ENCODE data around the gene CRY1. TPM values are rescaled to one million over a fixed set of nuclear protein-coding genes. Genes with fewer than 3 reads are reported as not detected.
A peak's percentile ranks its signal among the peaks of the same experiment; 100 is the strongest.

The CRY1 gene
- total and polyA plus RNA-seq, 9 of the 15 experiments (the other 6 are each of a cell fraction or from before 2014, with no cell fraction given): 8.7 to 33.3 (median 25.2) TPM

DNA sequence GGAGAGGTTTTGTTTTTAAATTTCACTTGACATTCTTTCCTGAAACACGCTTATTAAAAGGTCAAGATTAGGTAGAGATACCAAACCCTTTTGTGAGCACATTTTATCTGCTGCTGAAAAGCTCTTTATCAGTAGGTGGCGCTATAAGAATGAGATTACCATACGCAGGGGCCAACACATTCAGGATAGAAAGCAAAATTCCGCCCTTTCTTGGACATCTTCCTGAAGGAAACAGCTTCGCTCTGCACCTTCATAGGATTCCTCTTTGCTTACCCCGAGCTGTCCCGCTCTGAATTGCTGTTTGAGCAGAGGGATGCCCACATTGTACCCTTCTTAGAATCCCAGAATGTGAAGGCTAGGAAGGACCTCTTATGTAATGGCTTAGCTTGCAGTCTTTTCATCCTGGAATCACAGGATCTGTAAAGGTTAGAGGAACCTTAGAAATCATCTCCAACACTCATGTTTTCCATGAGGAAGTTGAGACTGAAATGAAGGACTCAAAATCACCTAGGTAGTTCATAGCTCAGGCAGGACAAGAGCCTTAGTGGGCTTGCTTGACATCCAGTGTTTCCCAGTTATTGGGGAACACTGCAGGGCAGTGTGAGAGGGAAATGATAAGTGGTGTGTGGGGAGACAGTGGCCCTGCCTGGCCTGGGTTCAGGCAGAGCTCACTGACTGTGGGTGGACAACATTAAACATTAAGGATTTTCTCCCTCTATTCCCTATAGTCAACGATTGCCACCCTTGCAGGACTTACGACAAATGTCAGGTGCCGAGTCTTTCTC, 38.7 kb upstream of the CRY1 start:
- no TSS peak for BruUV-seq (replicated peaks)
- Histone ChIP-seq H3K27ac (ENCODE audit: extremely low read depth, low read depth, low read length) (no peak overlapping the region), H3K4me2 (ENCODE audit: insufficient read depth, low read length) (no peak overlapping the region), H3K9me3 (replicated peaks; ENCODE audit: control insufficient read depth, insufficient read depth, low read depth, low read length) (no peaks in the 10 kb centered on the region), H3K79me2 (ENCODE audit: control insufficient read depth, insufficient read depth, low read length) (no peaks in the 10 kb centered on the region), H4K20me1 (replicated peaks; ENCODE audit: control insufficient read depth, insufficient read depth, low read length) (no peaks in the 10 kb centered on the region; the same call in 1 of the 2 replicates), H3K9ac (ENCODE audit: insufficient read depth in 1 of 2, low read depth in 2 of 2, low read length in 2 of 2) (no peak overlapping the region), H3K9me1 (ENCODE audit: control insufficient read depth, insufficient read depth, low read length) (no peaks in the 10 kb centered on the region), H3K4me1 (replicated peaks in 1 of 2; ENCODE audit: control insufficient read depth in 2 of 2, insufficient read depth in 2 of 2, low read length in 2 of 2) (no peaks in the 10 kb centered on the region), H3K27me3 (ENCODE audit: control insufficient read depth in 2 of 2, insufficient read depth in 2 of 2, low read length in 2 of 2) (no peaks in the 10 kb centered on the region), H3K4me3 (no peak overlapping the region), H3K36me3 (ENCODE audit: control insufficient read depth, insufficient read depth, low read length) (no peaks in the 10 kb centered on the region), H2AFZ (ENCODE audit: low read depth, low read length) (no peak overlapping the region)
- in situ Hi-C loops (cut with MboI): loop anchor here (5.0 to 10.0 kb wide), 2 partner anchors 273 to 480 kb away; no protein-coding TSS in a partner anchor
- DNase-seq (ENCODE audit: extremely low read depth in 1 of 4, low spot score in 3 of 4) (peak; percentile 44 to 67 (median 58)), ATAC-seq (peak; percentile 84), FAIRE-seq (peak; percentile 82)
- intact Hi-C loops (cut with micrococcal nuclease): loop anchor here (1.0 to 10.0 kb wide), 4 partner anchors 183 to 475 kb away; a partner anchor contains a TSS
- WGBS (ENCODE audit: insufficient coverage, low coverage, missing lambda C conversion rate): 2% methylated on average over 10 of the region's 10 CpGs
- ChIA-PET CTCF (ENCODE audit: low intra/inter-chr PET ratio) (interaction anchor here (0.7 to 1.5 kb wide), 7 partner anchors 269 to 780 kb away, joined by 3 to 8 read pairs (median 3); no protein-coding TSS in a partner anchor), POLR2A (interaction anchor here (0.6 to 1.0 kb wide), 4 partner anchors 11 to 497 kb away, joined by 3 to 5 read pairs (median 4); no protein-coding TSS in a partner anchor)
- TF ChIP-seq SMC3 (conservative IDR thresholded peaks at IDR 0.05; ENCODE audit: insufficient read depth, low read depth, low read length): peak; percentile 62
- peak; percentile 19; the same call in 1 of the 2 replicates for TF ChIP-seq RB1 (IDR thresholded peaks at IDR 0.05; ENCODE audit: low read depth)
- TF ChIP-seq NFRKB (IDR thresholded peaks at IDR 0.05; ENCODE audit: low read depth): no peak
- TF ChIP-seq, protein P1, sequence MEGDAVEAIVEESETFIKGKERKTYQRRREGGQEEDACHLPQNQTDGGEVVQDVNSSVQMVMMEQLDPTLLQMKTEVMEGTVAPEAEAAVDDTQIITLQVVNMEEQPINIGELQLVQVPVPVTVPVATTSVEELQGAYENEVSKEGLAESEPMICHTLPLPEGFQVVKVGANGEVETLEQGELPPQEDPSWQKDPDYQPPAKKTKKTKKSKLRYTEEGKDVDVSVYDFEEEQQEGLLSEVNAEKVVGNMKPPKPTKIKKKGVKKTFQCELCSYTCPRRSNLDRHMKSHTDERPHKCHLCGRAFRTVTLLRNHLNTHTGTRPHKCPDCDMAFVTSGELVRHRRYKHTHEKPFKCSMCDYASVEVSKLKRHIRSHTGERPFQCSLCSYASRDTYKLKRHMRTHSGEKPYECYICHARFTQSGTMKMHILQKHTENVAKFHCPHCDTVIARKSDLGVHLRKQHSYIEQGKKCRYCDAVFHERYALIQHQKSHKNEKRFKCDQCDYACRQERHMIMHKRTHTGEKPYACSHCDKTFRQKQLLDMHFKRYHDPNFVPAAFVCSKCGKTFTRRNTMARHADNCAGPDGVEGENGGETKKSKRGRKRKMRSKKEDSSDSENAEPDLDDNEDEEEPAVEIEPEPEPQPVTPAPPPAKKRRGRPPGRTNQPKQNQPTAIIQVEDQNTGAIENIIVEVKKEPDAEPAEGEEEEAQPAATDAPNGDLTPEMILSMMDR (IDR thresholded peaks at IDR 0.05 in 2 of 3, conservative IDR thresholded peaks at IDR 0.05 in 1 of 3; ENCODE audit: insufficient read depth in 2 of 3, low read depth in 1 of 3, low read length in 3 of 3): peak; percentile 72 to 93 (median 84)
- TF ChIP-seq ZNF830 (CRISPR knock-in tag; IDR thresholded peaks at IDR 0.05): no peak
- 0 out of 2 replicates have a peak, but pooled peaks have one; percentile 20 for TF ChIP-seq GATA2 (CRISPR knock-in tag; IDR thresholded peaks at IDR 0.05)
- TF ChIP-seq, protein P2, sequence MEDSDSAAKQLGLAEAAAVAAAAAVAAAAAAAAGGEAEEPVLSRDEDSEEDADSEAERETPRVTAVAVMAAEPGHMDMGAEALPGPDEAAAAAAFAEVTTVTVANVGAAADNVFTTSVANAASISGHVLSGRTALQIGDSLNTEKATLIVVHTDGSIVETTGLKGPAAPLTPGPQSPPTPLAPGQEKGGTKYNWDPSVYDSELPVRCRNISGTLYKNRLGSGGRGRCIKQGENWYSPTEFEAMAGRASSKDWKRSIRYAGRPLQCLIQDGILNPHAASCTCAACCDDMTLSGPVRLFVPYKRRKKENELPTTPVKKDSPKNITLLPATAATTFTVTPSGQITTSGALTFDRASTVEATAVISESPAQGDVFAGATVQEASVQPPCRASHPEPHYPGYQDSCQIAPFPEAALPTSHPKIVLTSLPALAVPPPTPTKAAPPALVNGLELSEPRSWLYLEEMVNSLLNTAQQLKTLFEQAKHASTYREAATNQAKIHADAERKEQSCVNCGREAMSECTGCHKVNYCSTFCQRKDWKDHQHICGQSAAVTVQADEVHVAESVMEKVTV (CRISPR knock-in tag; IDR thresholded peaks at IDR 0.05): peak; percentile 73
- peak; percentile 82 to 91 for TF ChIP-seq RAD21 (CRISPR knock-in tag; conservative IDR thresholded peaks at IDR 0.05 in 1 of 2, IDR thresholded peaks at IDR 0.05 in 1 of 2)

Data from K562 (cell line).